Dermis blood vessel endothelial cell (primary cell): Measurements from ENCODE around the gene POTEF. TPM values are rescaled to one million over a fixed set of nuclear protein-coding genes. Genes with fewer than 3 reads are reported as not detected.
"Not testable (repeated sequence)": the region's sequence is repeated elsewhere in the genome, so short reads cannot be mapped to it uniquely, and the experiment has no call there.

Source experiments
- DNase-seq: peaks from one replicate; pipeline ENCODE4 v3.0.0; 2010
- total RNA-seq: library from RNA; depleted of rRNA; stranded (reverse); fragments of >200 nt; gene quantifications from 2 replicates; pipeline ENCODE4 v1.2.3, GENCODE V29; 2014

The POTEF gene
- total RNA-seq, 1 donor from 2014 or later, result 0.34 TPM

GRCh38 chr2:130127726-130128125 is 1.3 kb downstream of the POTEF start:
- not testable (repeated sequence) for DNase-seq

- not testable (repeated sequence) for DNase-seq
Observed at GRCh38 chr2:130120924-130121323, 8.1 kb downstream of the POTEF start.

GRCh38 chr2:130102597-130103363 is 26.2 kb downstream of the POTEF start:
- not testable (repeated sequence) for DNase-seq

- not testable (repeated sequence) for DNase-seq
Observed at GRCh38 chr2:130062645-130063044, 66.4 kb downstream of the POTEF start.

- not testable (repeated sequence) for DNase-seq
Observed at GRCh38 chr2:130059982-130060381, 69.0 kb downstream of the POTEF start.

GRCh38 chr2:130056336-130056735 is 72.7 kb downstream of the POTEF start:
- not testable (repeated sequence) for DNase-seq

- not testable (repeated sequence) for DNase-seq
Observed at GRCh38 chr2:130053217-130053911, 75.7 kb downstream of the POTEF start.

- not testable (repeated sequence) for DNase-seq
Observed at GRCh38 chr2:130052376-130052775, 76.6 kb downstream of the POTEF start.

- not testable (repeated sequence) for DNase-seq
Observed at GRCh38 chr2:130048422-130048821, 80.6 kb downstream of the POTEF start.

GRCh38 chr2:130038265-130038603 is 90.8 kb downstream of the POTEF start:
- not testable (repeated sequence) for DNase-seq

- peak; percentile 53 for DNase-seq
Observed at GRCh38 chr2:130025931-130026330, 103.1 kb downstream of the POTEF start.

Other genes with a start within 250 kb of the POTEF start
- under 0.01 TPM in 1 of 2 replicates, not detected in the other for gene RAB6C, start 149.6 kb downstream of the POTEF start, total RNA-seq
- gene CCDC74B, start 15.9 kb upstream of the POTEF start, total RNA-seq, result 2.2 and 2.7 TPM in 2 replicates
- gene SMPD4, start 52.4 kb upstream of the POTEF start, total RNA-seq, result 13.8 and 37.0 TPM in 2 replicates
- gene MZT2B, start 53.0 kb upstream of the POTEF start, total RNA-seq, result 138 and 188 TPM in 2 replicates
- gene TUBA3E, start 69.2 kb upstream of the POTEF start, total RNA-seq, result not detected in 2 replicates
- 92.1 and 98.0 TPM in 2 replicates for gene IMP4, start 213.7 kb upstream of the POTEF start, total RNA-seq
- 36.9 and 56.6 TPM in 2 replicates for gene PTPN18, start 226.8 kb upstream of the POTEF start, total RNA-seq